ENCODE data around the gene TMEM41A.
A peak's percentile ranks its signal among the peaks of the same experiment; 100 is the strongest.

The TMEM41A gene

DNA sequence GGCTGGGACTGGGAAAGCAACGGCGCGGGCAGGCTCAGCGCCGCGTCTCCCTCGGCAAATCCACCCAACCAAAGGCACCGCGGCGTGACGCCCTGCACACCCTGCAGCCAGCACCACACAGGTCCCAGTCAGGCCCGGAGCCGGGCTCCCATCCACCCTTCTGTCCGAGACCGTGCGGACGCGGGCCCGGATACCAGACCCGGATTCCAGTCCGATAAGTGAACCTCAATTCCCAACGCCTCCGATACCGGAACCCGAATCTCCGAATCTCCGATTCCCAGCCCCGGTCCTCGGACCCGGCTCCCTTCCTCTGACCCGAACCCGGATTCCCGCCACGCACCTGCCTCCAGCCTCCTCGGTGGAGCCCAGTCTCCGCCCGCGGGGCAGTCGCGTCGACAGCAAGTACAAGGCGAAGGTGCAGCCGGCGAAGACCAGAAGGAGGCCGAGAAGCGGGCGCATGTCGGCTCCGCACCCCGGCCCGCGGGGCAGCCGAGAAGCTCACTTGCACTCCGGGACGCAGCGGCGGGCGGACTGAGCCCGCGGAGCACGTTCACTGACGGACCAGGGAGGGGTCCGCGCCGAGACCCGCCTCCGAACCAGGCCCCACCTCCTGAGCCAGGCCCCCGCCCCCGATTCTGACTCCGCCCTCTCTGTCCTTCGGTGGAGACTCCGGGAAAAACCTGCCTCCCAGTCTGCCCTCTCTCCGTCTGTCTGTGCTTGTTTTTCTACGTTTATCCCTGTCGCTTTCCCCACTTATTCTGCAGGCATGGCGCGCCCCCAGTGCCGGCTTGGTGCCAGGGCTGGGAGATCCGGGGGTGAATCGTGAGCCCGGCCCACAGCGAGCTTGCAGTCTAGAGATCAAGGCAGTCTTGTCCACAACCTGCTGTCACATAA, at the start of gene TMEM41A:
TSS of gene TMEM41A (minus strand) at position 533 of the 894 bp plus-strand sequence. CDS start at position 459, 74 bp downstream.
- DNase-seq = peak; percentile 92

DNA sequence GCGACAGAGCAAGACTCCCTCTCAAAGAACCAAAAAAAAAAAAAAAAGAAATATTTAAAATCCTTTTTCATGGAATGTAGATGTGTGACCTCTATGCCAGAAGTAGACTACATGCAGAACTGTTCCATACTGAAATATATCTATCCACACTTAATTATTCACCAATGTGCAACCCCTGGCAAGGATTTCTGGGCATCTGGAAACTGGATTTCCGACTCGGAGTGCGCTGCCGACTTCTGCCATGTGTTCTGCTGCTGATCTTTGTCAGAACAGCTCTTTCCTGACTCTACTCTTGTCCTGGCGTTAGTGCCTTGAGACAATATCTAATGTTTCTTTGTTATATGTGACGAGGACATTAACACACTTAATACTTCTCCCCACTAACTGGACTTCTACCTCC, 41.9 kb upstream of the TMEM41A start:
- DNase-seq = no peak

DNA sequence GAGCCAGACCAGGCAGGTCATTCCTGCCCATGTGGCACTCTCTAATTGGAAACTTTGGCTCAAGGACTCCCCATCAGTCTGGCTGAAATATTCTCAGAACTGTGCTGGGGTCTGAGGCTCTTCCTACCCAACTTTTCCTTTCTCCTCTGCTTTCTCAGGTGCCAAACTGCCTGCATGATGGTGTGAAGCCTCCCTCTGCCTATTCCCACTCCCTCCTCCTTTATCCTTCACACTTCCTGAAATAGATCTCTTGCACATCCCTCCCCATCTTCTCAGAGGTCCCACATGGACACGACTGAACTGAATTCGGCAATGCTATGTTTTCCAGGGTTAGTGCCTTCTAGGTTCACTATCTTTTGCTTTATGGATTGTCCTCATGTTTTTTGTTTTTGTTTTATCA, 41.1 kb upstream of the TMEM41A start:
- DNase-seq = no peak

DNA sequence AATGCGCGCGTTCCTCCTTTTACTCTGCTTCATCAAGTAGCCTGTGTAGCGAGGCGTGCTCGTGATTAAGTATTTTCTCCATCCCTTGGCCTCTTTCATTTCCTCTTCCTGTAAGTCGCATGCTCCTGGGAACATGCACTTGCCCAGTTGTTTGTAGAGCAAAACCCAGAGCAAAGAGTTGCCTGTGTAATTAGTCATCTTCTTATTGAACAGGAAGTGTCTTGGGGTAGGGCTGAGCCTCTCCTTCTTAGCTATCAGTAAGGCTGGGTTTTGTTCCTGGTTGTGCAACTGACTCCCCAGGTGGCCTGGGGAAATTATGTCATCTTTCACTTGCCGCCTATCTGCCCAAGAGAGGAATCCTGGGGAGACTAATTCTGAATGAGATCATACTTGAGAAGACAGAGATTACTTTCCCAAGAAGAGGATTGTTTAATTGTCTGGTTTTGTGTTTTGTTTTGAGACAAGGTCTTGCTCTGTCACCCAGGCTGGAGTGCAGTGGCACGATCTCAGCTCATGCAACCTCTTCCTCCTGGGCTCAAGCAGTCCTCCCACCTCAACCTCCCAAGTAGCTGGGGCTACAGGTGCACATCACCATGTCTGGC, 38.6 kb upstream of the TMEM41A start:
- no peak for DNase-seq

DNA sequence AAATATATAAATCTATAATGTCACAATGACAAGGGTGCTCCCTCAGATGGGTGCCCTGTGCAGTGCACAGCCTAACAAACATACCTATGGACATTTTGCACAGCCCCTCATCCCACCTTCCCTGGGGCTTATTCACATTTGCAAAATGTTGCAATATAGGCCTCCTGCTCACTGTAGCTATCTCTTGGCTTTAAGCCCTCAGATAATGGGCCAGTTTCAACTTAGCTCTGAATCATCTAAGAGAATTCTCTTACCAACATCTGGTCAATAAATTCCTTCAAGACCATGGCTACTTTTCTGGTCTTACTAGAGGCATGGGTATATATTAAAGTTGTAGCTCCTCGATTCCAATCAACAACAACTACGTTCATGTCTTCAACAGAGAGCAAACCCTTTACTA, 35.7 kb upstream of the TMEM41A start:
- no peak for DNase-seq

DNA sequence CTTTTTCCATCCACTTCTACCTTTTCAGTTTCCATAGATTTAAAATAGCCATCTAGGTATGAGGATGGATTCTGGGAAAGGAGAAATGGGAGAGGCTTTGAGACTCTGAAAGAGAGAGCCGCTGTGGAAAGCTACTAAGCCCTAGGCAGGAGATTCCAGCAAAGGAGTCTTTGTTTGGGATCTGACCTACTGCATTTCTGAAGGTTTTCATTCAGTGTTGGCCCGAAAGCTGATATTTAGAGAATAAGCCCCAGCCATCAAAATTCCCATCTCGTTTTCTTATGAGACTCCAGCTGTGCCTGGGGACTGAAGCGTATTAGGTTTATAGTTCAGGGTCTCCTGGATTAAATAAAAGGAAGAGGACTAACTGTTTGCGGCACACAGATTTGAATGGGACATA, 34.1 kb upstream of the TMEM41A start:
- no peak for DNase-seq

DNA sequence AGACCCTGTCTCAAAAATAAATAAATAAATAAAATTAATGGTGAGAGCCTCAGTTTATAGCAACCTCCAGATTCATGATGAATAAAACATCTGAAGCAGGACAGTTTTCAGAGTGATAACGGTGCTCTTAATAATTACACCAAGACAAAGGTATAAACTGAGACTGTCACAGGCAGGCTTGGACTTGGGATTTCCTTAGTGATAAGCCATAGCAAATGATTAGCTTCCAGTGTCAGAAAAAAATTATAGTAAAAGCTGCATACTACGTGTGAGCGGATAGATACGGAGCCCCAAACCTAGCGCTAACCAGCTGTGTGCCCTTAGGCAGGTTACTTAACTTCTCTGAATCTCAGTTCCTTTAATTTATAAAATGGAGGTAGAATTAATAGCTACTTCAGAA, 32.0 kb upstream of the TMEM41A start:
- DNase-seq = no peak

DNA sequence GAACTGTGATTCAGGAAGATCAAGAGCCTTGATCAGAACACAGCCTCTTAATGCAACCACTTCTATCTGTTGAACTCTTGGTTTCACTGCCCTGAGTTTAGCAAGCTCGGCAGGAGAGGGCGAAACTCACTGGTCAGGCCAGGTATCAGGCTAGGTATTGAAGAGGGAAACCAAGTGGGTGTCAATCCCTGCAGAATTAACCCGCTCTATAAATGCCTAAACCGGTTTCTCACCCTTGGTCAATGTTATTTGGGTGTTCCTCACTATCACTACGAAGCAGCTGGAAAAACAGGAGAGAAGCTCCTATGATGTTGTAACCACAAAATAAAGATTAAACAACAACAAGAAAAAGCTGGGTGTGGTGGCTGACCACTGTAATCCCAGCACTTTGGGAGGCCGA, 29.7 kb upstream of the TMEM41A start:
- DNase-seq = no peak

DNA sequence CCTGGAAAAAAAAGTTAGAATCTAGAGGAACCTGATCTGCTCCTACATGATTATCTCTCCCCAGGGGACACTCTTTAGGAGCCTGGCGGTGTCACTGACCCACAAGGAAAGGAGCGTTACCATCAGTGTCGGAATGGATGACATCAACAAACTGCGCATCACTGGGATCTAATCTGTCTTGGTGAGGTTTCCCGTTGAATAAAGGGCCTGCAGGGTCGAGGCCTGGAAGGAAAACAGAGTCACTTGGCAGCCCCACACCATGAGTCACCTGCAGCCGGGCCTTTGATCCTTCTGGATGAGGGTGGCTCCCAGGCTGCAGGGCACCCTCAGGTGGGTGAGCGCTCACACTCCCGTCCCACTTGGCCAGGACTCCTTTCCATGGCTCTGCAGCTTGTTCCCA, 28.5 kb upstream of the TMEM41A start:
- no peak for DNase-seq

DNA sequence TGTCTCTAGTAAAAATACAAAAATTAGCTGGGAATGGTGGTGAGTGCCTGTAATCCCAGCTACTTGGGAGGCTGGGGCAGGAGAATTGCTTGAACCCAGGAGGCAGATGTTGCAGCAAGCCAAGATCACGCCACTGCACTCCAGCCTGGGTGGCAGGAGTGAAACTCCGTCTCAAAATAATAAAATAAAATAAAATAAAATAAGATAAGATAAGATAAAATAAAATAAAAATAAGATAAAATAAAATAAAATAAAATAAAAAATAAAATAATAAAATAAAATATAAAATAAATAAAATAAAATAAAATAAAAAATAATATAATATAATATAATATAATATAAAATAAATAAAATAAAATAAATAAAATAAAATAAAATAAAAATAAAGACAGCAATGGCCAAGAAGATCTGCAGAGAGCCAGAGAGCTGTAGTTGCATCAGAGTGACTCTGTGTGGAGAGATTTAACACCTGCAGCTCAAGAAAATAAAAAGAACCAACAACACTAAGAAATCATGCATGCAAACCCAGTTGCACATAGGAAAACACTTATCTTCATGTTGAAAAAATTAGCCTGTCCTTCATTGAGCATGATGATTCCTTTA, 27.6 kb upstream of the TMEM41A start:
- DNase-seq = no peak

DNA sequence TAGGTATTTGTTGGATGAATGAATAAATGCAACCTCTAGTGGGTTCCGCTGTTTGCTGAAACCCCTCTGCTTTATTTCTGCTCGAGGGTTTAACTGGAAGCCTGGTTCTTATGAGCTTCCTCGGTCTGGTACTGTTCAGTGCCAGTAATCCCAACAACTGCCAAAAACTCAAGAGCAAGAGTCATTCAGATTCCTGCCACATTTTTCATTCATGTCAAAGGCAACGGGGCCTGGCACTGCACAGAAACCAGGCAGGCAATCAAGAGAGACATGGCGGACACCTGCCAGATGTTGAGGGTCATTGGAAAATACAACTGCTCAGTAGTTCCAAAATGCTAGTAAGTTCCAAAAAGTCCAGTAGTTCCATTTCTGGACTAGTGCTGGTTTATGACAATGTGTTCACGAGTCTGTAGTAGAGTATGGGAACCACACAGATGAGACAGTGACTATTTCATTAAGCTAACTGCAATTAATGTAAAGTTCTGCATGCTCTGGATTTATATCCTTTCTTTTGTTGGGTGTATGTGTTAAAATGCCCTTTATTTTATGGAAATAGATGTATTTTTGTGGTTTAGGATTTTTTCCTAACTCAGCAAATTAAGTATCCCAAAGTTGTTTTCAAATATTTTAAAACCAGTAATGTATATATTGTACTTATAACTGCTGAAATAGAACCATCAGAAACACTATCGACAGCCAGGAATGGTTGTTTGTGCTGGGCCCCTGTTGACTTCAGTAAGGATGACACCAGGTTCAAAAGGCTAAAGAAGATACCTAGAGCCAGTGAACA, 22.7 kb upstream of the TMEM41A start:
- DNase-seq = no peak

DNA sequence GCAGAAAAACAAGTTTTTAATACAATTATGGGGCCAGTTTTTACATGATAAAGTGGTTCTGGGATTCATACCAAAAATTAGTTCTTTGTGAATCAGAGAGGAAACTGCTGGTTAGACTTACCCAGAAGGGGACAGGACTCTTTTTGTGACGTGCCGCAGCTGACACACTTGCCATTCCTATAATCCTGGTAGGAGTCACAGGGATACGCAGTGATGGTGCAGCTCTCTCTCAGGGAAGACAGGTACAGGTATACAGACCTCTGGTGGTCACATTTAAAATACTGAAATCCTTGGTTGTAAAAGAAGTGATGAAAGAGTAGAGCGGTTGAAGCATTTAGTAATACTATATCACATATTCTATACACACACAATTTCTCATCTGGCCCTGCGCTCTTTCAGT, 20.2 kb upstream of the TMEM41A start:
- DNase-seq = peak; percentile 18

DNA sequence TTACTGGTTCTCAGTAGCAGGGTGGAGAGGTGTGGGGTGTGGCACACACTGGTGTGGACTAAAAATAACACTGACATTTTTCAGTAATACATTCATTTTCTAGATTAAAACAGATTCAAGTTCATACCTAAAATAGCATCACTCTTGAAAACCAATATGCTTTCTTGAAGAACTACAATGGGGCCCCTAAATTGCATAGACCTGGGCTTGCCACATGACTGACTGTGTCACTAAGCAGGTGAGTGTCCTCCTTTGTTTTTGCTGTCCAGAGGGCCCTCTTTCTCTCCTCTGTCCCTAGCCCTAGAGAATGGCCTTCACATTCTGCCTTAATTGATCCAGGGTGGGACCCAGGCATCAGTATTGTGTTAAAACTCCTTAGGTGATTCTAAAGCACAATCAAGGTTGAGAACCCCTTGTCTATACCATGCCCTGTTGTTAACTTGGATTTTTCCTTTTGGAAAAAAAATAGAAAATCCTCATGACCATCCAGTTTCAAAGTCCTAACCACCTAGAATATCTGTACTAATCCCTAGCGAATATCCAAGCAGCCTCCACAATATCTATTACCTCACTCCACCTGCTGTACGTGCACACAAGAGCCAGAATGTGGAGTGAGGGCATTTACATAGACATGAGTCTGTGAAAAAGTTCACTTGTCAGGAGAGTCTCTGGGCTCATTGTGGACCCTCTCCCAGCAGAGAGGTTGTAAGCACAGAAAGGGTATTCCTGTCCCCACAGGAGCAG, 18.7 kb upstream of the TMEM41A start:
- no peak for DNase-seq

DNA sequence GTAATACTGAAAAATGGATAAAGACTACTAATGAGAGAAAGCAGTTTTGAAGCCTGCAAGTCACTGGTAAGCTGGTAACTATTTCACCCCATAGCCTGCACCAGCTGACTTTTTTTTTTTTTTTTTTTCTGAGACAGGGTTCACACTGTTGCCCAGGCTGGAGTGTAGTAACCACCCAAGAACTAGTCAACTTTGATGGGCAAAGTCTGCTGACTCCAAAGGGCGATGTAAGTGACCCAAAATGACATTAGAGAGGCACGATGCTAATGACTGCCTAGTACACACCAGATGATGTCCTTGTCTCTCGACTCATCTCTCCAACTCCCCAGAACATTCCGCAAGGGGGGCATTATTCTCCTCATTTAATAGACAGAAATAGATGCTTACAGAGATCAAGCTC, 12.9 kb upstream of the TMEM41A start:
- DNase-seq = no peak

DNA sequence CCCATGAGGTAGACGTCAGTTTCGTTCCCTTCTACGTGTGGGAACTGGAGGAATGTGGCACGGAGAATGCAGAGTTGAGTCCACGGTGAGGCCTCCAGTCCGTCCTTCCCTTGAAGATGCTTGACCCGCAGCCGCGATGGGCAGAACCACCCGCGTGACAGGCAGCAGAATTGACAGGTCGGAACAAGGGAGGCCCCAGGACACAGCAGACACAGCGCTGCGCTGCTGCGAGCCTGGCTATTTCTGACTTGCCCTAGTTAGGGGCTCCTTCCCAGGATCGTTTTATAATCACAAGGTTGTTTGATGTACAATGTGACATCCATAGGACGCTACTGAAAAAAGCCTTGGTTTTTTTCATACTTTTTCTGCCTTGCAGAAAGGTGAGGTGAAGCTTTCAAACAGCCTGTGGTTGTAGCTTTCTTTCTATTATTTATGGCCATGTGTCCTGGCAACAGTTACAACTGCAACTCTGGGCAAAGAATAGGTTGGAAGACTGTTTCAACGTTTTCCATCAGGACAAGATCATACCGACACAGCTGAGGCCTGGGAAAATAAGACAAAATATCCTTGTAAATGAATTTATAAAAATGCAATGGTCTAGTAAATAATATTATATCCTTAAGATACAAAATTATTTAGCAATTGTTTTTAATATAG, 9.6 kb upstream of the TMEM41A start:
- DNase-seq = no peak

DNA sequence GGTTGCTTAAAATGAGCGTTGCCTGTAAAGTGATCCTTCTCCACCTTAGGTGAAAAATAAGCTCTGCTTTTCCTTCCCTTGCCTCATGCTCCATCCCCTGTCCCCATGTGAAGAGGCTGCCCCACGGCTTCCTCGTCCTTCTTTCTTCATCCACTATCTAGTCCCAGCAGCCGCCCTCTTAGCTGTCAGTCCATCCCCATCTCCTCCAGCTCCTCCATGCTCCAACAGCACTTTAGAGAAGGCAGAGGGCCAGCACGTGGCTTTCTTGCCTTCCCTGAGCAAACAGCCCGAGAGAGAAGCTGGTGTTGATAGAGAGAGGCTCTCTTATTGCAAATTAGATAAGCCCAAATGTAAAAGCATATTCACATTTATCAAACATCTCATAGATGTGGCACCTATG, 9.0 kb upstream of the TMEM41A start:
- no peak for DNase-seq

DNA sequence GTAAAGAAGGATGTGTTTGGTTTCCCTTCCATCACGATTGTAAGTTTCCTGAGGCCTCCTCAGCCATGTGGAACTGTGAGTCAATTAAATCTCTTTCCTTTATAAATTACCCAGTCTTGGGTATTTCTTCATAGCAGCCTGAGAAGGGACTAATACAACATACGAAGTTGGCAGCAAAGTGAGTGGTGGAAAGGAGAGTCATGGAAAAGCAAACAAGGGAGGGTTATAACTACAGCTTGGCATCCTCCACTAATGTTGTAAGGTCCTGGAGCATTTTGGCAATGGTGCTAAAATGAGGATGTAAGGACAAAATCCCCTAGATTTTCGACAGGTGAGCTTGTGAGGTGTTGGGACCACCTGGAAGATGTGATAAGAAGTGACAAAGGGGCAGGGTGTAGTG, 5.8 kb upstream of the TMEM41A start:
- no peak for DNase-seq

DNA sequence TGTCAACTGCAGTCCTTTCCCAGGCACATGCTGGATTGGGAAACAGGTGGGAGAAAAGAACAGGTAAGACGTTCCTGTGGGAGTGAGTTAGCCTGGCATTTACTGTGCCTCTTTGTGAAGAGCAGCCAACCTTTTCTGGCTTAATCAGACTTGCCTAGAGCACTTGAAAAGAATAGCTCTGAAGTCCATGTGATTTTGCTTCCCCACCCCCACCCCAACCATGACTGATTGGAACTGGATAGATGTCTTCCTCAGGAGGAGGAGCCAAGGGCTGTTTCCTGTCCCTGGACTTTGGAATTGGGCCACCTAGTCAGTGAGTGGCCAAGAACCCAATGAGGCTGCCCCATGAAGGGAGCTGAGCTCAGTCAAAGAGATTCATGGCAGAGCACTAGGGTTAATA, 4.7 kb upstream of the TMEM41A start:
- no peak for DNase-seq

DNA sequence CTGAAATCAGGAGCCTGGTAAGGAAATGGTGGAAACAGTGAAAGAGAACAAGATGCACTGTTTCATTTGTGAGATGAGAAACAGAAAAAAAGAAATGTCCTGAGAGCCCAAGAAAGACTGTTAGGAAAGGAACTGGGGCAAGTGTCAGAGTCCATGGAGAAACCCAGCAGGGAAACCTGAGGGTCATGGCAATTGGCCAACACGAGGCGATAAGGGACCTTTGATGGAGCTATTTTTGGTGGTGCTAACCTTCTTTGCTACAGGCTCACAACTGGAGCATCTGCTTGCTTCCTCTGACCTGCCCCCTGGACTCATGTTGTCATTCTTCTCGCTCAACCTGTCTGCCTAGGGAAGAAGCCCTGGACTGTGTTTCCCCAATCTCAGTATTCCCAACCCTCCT, 4.2 kb upstream of the TMEM41A start:
- no peak for DNase-seq

DNA sequence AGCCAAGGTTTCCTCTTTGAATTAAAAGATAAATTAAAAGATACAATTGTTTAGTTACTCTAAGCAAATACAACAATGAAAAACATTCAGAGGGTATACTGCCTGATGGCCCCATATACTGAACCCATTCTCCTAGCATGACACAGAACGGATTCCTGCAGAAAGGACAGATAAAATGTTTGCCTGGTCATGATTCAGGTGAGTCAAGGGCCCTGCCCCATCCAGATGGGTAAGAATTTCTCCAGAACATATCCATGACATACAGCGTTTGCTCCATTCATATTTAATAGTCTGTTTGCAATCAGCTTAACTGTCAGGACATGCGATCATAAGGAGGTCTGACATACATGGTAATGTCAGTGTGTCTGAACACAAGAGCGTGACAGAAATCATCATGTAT, 8.6 kb downstream of the TMEM41A start:
- DNase-seq = no peak

DNA sequence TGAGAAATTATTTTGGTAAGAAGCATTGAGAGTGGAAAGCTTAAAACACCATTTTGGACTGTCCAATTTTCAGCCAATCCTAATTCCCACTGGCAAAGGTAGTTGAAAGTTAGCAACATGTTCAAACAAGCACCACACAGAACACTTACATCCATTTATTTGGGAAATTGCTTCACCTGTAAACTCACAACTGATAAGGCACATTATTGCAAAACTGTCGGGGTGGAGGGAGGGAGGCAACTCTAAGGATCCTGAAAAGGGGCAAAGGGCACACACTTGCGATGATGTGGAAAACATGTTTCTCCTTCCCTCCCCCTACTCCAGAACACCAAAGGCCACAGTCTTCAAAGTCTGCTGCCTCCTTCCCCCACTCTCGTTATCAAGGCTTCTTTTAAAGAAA, 9.4 kb downstream of the TMEM41A start:
- DNase-seq = no peak

DNA sequence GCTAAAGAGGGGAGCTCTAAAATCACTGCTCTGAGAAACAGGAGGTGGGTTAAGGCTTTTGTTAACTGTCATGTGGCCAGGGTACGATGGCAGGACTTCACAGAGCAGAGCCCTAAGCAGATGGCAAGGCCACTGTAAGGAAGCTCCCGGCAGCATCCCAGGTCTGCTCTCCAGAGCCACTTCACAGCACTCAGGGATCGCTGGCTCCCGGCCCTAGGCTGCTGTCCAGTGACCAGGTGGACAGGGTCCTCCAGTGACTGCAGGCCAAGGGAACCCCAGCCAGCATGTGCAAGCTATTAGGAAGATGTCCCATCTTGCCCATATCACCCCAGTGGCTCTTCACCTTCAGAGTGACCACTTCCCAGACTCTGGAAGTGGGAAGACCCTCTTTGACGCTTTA, 10.4 kb downstream of the TMEM41A start:
- no peak for DNase-seq

Measured in COR-L47 (cell line).